ENCODE data around the gene SZT2.

GRCh38 chr1:43357251-43357650, 32.4 kb upstream of the SZT2 start:
- TF ChIP-seq CTCF (IDR thresholded peaks at IDR 0.05; ENCODE audit: low read depth, low read length, poor library complexity, severe bottlenecking) (no peak), EZH2phosphoT487 (IDR thresholded peaks at IDR 0.05; ENCODE audit: borderline replicate concordance, low read length) (no peak)

All from DOHH2 (cell line).